ENCODE measurements around the gene TGFB2.

- TF ChIP-seq CTCF (IDR thresholded peaks at IDR 0.05) (no peak), EP300 (IDR thresholded peaks at IDR 0.05) (no peak), POLR2A (IDR thresholded peaks at IDR 0.05) (no peak), POLR2AphosphoS5 (IDR thresholded peaks at IDR 0.05) (no peak)
Measured at GRCh38 chr1:218357211-218357892, 12.2 kb downstream of the TGFB2 start.

All from stomach (tissue), 4 donors.